HS-5 (cell line): ENCODE data around the gene RPL11.
"Not testable (repeated sequence)": the region's sequence is repeated elsewhere in the genome, so short reads cannot be mapped to it uniquely, and the experiment has no call there.

Experiments
- DNase-seq: peaks from one replicate; pipeline ENCODE4 v3.0.0-alpha.2; 2012; ENCODE audit warnings: low read depth

RPL11 gene

DNA sequence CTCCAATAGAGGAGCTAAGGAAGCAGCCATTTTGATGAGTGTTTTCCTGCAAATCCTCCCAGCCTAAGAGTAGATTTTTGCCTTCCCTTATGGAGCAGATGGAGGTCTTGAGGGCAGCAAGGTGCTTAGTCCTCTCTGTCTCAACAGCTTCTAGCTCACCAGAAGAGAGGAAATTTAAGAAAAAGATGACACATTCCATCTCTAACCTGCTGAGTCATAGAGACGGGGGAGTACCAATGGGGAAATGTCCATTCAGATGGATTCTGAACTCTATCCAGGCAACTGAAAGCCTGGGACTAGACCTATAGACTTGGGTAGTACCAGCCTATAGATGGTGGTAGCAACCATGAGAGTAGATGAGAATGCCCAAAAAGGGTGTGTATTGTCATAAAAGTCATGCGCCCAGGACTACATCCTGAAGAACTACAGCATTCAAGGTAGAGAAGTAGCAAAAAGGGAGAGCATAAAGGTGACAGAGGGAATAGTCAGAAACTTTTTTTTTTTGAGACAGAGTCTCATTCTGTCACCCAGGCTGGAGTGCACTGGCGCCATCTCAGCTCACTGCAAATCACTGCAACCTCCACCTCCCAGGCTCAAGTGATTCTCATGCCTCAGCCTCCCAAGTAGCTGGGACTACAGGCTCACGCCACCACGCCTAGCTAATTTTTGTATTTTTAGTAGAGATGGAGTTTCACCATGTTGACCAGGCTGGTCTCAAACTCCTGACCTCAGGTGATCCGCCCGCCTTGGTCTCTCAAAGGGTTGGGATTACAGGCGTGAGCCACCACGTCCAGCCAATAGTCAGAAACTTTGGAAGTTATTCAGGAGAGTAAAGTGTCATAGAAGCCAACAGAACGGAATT lies 41.0 kb downstream of the RPL11 start:
- DNase-seq = no peak

GRCh38 chr1:23733281-23733680 lies 41.7 kb downstream of the RPL11 start:
- not testable (repeated sequence) for DNase-seq

- no peak for DNase-seq
Measured at GRCh38 chr1:23736437-23737134, 45.0 kb downstream of the RPL11 start.

DNA sequence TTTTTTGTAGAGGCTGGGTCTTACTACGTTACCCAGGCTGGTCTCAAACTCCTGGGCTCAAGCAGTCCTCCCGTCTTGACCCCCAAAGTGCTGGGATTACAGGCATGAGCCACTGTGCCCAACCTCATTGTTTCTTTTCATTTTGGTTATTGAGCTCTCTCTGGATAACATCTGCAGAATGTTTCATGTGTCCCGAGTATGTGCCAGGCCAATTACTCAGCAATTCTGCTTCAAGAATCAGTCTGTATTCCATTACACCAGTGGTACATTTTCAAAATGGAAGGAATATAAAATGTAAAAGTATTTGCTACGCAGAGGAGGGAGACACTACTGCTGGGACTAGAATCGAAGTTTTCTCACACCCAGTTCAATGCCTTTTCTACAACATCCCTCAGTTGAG lies 50.0 kb downstream of the RPL11 start:
- no peak for DNase-seq

DNA sequence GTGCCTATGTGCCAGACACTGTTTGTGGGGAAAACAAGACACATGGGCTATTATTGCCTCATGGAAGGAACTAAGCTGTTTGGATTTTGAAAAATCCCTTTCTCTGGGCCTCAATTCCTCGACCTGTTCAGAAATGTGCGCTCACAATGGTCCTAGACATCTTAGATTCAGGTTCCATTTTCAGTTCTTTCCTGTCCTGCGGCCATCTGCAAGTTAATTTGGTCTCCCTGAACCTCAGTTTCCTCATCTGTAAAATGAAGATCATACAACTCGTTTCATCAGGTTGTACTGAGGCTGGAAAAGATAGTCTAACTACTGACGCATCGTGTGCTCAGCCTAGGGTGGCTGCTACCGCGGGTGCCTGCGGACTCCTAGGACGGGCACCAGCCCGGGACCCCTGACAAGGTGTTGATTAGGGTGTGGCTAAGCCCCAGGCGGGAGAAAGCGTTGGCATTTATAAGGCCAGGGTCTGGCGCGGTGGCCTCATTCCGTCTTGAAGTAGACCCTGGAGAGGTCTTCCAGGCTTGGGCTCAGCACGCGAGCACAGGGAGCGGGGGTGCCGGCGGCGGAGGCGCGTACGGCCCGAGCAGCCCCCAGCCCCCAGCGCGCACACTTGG lies 51.2 kb downstream of the RPL11 start:
- DNase-seq = no peak

DNA sequence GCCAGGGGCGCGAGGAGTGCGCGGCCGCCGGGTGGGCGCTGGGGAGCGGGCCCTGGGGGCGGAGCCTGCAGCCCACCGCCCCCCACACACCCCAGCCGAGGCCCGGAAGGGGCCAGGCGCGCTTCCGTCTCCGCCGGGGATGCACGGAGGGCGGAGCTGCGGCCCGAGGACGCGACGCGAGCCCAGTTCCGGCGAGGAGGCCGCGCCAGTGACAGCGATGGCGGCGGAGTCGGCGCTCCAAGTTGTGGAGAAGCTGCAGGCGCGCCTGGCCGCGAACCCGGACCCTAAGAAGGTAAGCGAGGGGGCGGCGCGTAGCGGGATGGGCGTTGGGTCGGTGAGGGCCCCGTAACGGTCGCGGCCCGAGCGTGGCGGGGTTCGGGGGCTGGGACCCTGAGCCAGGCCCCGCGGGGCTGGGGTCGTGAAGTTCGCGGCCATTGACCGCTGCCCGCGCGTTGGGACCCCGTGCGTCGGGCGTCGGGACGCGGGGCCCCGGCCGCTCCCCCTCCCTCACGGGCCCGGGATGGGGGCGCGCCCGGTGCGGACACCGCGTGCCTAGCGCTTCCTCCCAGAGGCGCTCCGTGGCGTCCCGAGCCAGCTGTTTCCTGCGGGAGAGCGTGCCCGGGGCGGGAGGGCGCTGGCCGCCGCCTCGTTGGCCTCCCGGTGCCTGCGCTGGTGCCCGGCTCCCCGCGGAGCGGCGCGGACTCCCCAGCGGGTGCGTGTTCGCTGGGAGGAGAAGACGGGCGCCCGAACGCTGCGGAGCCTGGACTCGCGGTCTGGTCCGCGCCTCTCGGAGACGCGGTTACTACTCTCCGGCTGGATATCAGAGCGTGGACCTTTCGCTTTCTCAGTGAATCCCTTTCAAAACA lies 51.9 kb downstream of the RPL11 start, which contains the start of gene ELOA:
Gene ELOA, plus strand, starts transcription at position 185 of the 866 bp plus-strand sequence. Its CDS starts 33 bp downstream, at position 218.
- DNase-seq = no peak

- DNase-seq = no peak
Measured at GRCh38 chr1:23745515-23745914, 53.9 kb downstream of the RPL11 start.
